Ramos (cell line): ENCODE measurements around the gene LUZP1.

Experiments used
- in situ Hi-C: fragments of 300-500 bp; cut with MboI; formaldehyde crosslinking; loops from one replicate; pipeline ENCODE4 v1.14.3; 2022; ENCODE audit warnings: low sequenced_read_pairs; ENCODE audit not compliant: unreplicated experiment

The LUZP1 gene

GRCh38 chr1:23191199-23191598 lies 22.5 kb upstream of the LUZP1 start:
- in situ Hi-C loops: no loop called here

- in situ Hi-C loops: loop anchor here (5.0 kb wide), 2 partner anchors 92 to 212 kb away; no protein-coding TSS in a partner anchor
Measured at GRCh38 chr1:23188936-23189452, 20.3 kb upstream of the LUZP1 start.

- in situ Hi-C loops: loop anchor here (5.0 kb wide), 2 partner anchors 91 to 211 kb away; no protein-coding TSS in a partner anchor
Measured at GRCh38 chr1:23188434-23188884, 19.8 kb upstream of the LUZP1 start.

DNA sequence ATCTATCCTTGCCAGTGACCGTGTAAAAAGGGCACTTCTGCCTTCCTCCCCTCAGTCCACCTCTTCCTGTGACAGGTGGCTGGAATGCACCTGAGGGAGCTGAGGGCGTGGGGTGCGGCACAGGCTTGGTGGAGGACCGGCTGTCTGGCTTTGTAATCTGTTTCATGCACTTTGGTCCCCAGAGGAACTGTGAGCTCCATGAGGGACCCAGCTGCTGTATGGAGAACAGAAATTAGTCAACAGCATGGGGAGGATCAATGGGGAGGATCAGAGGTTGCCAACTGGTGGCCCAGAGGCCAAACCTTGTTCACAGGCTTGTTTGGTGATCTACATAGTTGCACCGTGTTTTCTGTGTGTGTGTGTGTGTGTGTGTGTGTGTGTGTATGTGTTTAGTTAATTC lies 19.0 kb upstream of the LUZP1 start:
- in situ Hi-C loops: loop anchor here (5.0 kb wide), 2 partner anchors 90 to 210 kb away; no protein-coding TSS in a partner anchor

GRCh38 chr1:23185381-23185780 lies 16.7 kb upstream of the LUZP1 start:
- in situ Hi-C loops: loop anchor here (5.0 kb wide), 2 partner anchors 88 to 208 kb away; no protein-coding TSS in a partner anchor

DNA sequence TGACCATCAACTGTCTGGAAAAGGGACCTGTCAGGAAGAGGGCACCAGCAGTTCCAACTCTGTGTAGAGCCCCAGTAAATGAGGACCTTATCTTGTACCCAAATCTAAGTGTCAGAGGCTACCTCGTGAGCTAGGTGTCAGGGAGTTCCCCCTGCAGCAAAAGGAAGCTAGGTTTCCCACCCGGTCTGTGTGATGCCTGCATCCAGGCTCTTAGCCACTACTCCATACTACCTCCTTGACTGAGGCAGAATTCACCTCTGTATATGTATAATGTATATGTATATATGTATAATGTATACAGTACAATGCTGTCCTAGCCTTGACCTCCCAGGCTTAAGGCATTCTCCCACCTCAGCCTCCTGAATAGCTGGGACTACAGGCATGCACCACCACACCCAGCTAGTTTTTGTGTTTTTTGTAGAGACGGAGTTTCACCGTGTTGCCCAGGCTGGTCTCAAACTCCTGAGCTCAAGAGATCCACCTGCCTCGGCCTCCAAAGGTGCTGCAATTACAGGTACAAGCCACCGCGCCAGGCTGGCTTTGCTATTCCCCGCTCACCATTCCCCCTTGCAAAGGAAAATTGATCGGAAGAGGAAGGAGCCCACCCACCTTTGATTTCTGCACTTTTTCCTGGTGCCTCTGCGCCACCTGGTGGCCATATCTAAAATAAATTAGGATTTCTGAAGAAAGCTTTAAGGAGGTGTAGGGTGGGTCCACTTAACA lies 15.7 kb upstream of the LUZP1 start:
- in situ Hi-C loops: no loop called here

GRCh38 chr1:23179862-23180261 lies 11.2 kb upstream of the LUZP1 start:
- in situ Hi-C loops: no loop called here

DNA sequence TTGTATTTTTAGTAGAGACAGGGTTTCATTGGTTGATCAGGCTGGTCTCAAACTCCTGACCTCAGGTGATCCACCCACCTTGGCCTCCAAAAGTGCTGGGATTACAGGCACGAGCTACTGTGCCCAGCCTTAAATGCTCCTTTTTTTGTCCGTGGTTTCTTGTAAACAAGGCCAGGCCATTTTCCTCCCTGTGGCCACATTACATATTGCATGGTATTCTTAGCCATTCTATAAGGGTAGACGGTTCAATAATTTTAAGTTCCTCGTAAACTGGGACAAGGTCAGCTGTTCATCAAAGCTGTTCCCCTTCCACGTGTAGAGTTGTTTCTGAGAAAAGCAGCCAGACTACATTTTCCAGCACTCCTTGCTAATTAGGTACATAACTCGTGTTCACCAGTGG lies 10.3 kb upstream of the LUZP1 start:
- in situ Hi-C loops: no loop called here

DNA sequence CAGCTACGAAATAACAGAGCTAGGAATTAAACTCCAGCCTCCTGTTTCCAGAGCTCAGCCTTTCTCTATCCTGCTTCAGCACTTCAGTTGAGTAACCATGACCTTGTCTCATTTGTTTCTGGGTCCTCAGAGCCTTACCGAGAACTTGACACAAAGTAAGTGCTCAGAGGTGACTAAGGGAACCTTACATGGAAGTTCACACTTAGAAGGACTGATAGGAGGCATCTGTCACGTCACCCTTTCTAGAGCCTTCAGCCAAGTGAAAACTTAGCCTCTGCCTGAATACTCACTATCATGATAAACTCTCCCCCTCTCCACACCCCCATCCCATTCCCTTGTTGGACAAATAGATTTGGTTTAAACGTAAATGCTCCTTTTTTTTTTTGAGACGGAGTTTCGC lies 9.8 kb upstream of the LUZP1 start:
- in situ Hi-C loops: no loop called here

DNA sequence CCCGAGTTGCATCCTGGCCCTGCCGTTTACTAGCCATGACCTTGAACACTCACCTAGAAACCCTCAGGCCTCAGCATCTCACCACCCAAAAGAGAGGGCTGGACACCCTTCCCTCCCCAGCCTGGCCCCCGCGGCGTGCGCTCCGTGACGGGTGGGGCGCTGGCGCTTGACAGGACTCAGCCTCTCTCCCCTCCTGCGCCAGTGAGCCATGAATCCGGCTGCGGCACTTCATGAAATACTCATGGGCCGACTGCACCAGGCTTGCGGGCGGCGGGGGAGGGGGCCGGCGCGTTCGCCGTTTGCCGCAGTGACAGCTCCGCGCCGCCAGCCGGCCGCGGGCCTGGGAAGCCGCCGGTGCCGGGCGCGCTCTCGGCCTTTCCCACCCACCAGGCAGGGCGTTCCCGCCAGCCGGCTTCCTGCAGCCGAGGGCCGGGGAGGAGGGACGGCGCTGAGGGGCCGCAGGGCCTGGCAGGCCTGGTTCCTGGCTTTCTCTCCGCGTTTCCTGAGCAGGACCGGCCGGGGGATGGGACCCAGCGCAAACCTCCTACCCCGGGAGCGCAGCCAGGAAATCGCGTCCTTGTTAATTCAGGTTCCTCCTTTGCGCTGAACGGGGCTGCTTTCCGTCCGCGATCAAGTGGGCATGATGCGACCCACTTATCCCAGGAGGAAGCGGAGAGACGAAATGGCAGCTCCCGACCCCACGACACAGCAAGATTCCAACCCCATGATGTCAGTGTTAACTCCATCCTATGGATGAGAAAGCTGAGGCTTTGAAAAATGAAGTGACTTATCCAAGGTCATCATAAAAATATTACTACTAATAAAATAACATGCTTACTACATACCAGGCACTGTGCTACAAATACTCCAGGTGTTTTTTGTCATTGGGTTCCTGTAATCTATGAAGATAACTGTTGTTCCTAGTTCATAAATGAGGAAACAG lies 9.1 kb upstream of the LUZP1 start:
- in situ Hi-C loops: no loop called here

GRCh38 chr1:23177031-23177430 lies 8.4 kb upstream of the LUZP1 start:
- in situ Hi-C loops: no loop called here

GRCh38 chr1:23174426-23175110 lies 5.9 kb upstream of the LUZP1 start:
- in situ Hi-C loops: no loop called here

GRCh38 chr1:23171181-23171755 lies 2.6 kb upstream of the LUZP1 start:
- in situ Hi-C loops: no loop called here

DNA sequence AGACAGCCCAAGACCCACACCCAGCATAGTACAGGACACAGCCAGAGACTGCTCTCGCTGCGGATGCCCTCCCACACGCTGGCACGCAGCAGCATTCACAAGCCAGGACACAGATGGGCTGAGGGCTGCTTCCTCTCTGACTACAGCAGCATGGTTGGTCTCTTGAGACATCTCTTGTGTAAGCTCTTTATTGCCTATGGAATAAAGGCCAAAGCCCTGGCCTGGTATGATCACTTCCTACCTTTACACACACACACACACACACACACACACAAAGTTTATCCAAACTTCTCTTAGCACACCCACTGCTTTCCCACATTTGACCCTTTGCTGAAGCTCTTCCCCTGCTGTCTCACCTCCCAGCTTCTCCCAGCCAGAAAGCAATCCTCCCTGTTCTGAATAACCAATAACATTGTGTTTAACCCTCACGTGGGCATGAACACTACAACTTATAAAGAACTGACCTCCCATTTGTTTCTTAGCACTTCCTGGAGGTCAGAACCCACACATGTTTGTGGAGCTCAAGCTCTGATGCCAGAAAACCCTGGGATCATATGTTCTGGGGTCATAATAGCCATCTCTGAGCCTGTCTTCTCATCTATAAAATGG lies 1.2 kb upstream of the LUZP1 start:
- in situ Hi-C loops: no loop called here

DNA sequence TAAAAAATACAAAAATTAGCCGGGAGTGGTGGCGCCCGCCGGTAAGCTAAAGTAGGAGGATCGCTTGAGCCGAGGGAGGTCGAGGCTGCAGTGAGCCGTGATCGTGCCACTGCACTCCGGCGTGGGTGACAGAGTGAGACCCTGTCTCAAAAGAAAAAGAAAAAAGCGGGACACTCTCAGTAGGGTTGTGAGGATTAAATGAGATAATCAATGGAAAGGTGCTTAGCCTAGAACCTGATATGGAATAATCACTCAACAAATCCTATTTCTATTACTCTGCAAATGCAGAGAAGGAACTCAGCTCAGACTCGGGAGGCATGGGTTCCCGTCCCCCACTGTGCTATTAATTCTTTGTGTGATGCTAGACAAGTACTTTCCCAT lies 529 bp upstream of the LUZP1 start:
- in situ Hi-C loops: no loop called here

DNA sequence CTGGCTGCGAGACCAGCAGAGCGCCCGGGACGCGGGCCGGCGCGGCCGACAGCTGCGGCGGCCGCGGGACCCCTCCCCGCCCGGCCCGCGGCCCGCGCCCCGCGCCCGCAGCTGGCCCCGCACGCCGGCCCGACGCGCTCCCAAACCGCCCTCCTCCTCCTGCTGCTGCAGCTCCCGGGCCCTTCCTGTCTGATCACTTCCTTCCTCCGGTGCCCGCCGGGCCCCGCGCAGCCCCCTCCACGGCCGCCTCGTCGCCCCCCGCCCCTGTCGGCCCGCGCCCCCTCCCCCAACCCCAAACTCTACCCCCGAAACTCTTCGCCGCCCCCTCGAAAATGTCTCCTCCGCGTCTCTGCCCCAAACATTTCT lies 594 bp downstream of the LUZP1 start:
- in situ Hi-C loops: no loop called here

GRCh38 chr1:23167353-23168078 lies 1.1 kb downstream of the LUZP1 start:
- in situ Hi-C loops: no loop called here

- in situ Hi-C loops: no loop called here
Measured at GRCh38 chr1:23166854-23167253, 1.8 kb downstream of the LUZP1 start.

- in situ Hi-C loops: no loop called here
Measured at GRCh38 chr1:23163395-23163794, 5.3 kb downstream of the LUZP1 start.
